ENCODE results near the gene MEGF11. TPM values are rescaled to one million over a fixed set of nuclear protein-coding genes. Genes with fewer than 3 reads are reported as not detected.

MEGF11 gene
- total and polyA plus RNA-seq, 4 donors = 6.2 to 20.3 (median 14.0) TPM

- no peaks in the 10 kb centered on the region for H3K9me3 ChIP-seq (ENCODE audit: control insufficient read depth, insufficient read depth, low read length)
- H3K27me3 ChIP-seq (ENCODE audit: control insufficient read depth, insufficient read depth, low read length) = no peaks in the 10 kb centered on the region
- DNase-seq (ENCODE audit: low read depth in 4 of 6, low spot score in 6 of 6) = no peak
- H3K36me3 ChIP-seq (ENCODE audit: control insufficient read depth, insufficient read depth, low read length) = no peaks in the 10 kb centered on the region
- H3K4me1 ChIP-seq (ENCODE audit: control insufficient read depth, insufficient read depth, low read length) = peaks cover 11% of the 10 kb centered on the region
- 89% methylated on average over 1 of the region's 1 CpG for WGBS (ENCODE audit: insufficient coverage)
- H3K4me3 ChIP-seq (ENCODE audit: low read depth, low read length) = no peak overlapping the region
- no peak overlapping the region for H3K27ac ChIP-seq (ENCODE audit: low read depth, low read length)
Measured at GRCh38 chr15:66241908-66242285, 11.7 kb downstream of the MEGF11 start.

- peak in 1 of 6 donors; percentile 33 for DNase-seq (ENCODE audit: low read depth in 4 of 6, low spot score in 6 of 6)
- Histone ChIP-seq H3K36me3 (ENCODE audit: control insufficient read depth, insufficient read depth, low read length) (no peaks in the 10 kb centered on the region), H3K4me1 (ENCODE audit: control insufficient read depth, insufficient read depth, low read length) (peaks cover 15% of the 10 kb centered on the region), H3K4me3 (ENCODE audit: low read depth, low read length) (no peak overlapping the region), H3K27me3 (ENCODE audit: control insufficient read depth, insufficient read depth, low read length) (no peaks in the 10 kb centered on the region), H3K27ac (ENCODE audit: low read depth, low read length) (no peak overlapping the region), H3K9me3 (ENCODE audit: control insufficient read depth, insufficient read depth, low read length) (no peaks in the 10 kb centered on the region)
- 58% methylated on average over 7 of the region's 12 CpGs for WGBS (ENCODE audit: insufficient coverage)
Measured at GRCh38 chr15:66241087-66241907, 12.3 kb downstream of the MEGF11 start.

- Histone ChIP-seq H3K27me3 (ENCODE audit: control insufficient read depth, insufficient read depth, low read length) (no peaks in the 10 kb centered on the region), H3K27ac (ENCODE audit: low read depth, low read length) (no peak overlapping the region), H3K4me3 (ENCODE audit: low read depth, low read length) (no peak overlapping the region), H3K9me3 (ENCODE audit: control insufficient read depth, insufficient read depth, low read length) (no peaks in the 10 kb centered on the region), H3K4me1 (ENCODE audit: control insufficient read depth, insufficient read depth, low read length) (peaks cover 15% of the 10 kb centered on the region), H3K36me3 (ENCODE audit: control insufficient read depth, insufficient read depth, low read length) (no peaks in the 10 kb centered on the region)
- DNase-seq (ENCODE audit: low read depth in 4 of 6, low spot score in 6 of 6) = no peak
- WGBS (ENCODE audit: insufficient coverage) = 92% methylated on average over 9 of the region's 9 CpGs
Measured at GRCh38 chr15:66240240-66240794, 13.2 kb downstream of the MEGF11 start.

- Histone ChIP-seq H3K4me3 (ENCODE audit: low read depth, low read length) (no peak overlapping the region), H3K27me3 (ENCODE audit: control insufficient read depth, insufficient read depth, low read length) (no peaks in the 10 kb centered on the region), H3K36me3 (ENCODE audit: control insufficient read depth, insufficient read depth, low read length) (no peaks in the 10 kb centered on the region), H3K4me1 (ENCODE audit: control insufficient read depth, insufficient read depth, low read length) (peaks cover 15% of the 10 kb centered on the region), H3K9me3 (ENCODE audit: control insufficient read depth, insufficient read depth, low read length) (no peaks in the 10 kb centered on the region), H3K27ac (ENCODE audit: low read depth, low read length) (no peak overlapping the region)
- DNase-seq (ENCODE audit: low read depth in 4 of 6, low spot score in 6 of 6) = no peak
- 90% methylated on average over 4 of the region's 4 CpGs for WGBS (ENCODE audit: insufficient coverage)
Measured at GRCh38 chr15:66239514-66239913, 14.0 kb downstream of the MEGF11 start.

- no peaks in the 10 kb centered on the region for H3K27me3 ChIP-seq (ENCODE audit: control insufficient read depth, insufficient read depth, low read length)
- no peaks in the 10 kb centered on the region for H3K36me3 ChIP-seq (ENCODE audit: control insufficient read depth, insufficient read depth, low read length)
- WGBS (ENCODE audit: insufficient coverage) = 83% methylated on average over 4 of the region's 5 CpGs
- H3K4me3 ChIP-seq (ENCODE audit: low read depth, low read length) = no peak overlapping the region
- H3K4me1 ChIP-seq (ENCODE audit: control insufficient read depth, insufficient read depth, low read length) = peaks cover 15% of the 10 kb centered on the region
- no peak overlapping the region for H3K27ac ChIP-seq (ENCODE audit: low read depth, low read length)
- no peak for DNase-seq (ENCODE audit: low read depth in 4 of 6, low spot score in 6 of 6)
- H3K9me3 ChIP-seq (ENCODE audit: control insufficient read depth, insufficient read depth, low read length) = no peaks in the 10 kb centered on the region
Measured at GRCh38 chr15:66238318-66238717, 15.2 kb downstream of the MEGF11 start.

GRCh38 chr15:66237513-66238235 lies 15.9 kb downstream of the MEGF11 start:
- no peaks in the 10 kb centered on the region for H3K36me3 ChIP-seq (ENCODE audit: control insufficient read depth, insufficient read depth, low read length)
- H3K9me3 ChIP-seq (ENCODE audit: control insufficient read depth, insufficient read depth, low read length) = no peaks in the 10 kb centered on the region
- no peaks in the 10 kb centered on the region for H3K27me3 ChIP-seq (ENCODE audit: control insufficient read depth, insufficient read depth, low read length)
- 80% methylated on average over 2 of the region's 10 CpGs for WGBS (ENCODE audit: insufficient coverage)
- peaks cover 15% of the 10 kb centered on the region for H3K4me1 ChIP-seq (ENCODE audit: control insufficient read depth, insufficient read depth, low read length)
- no peak overlapping the region for H3K4me3 ChIP-seq (ENCODE audit: low read depth, low read length)
- no peak for DNase-seq (ENCODE audit: low read depth in 4 of 6, low spot score in 6 of 6)
- no peak overlapping the region for H3K27ac ChIP-seq (ENCODE audit: low read depth, low read length)

- DNase-seq (ENCODE audit: low read depth in 4 of 6, low spot score in 6 of 6) = no peak
Measured at GRCh38 chr15:66236806-66237375, 16.7 kb downstream of the MEGF11 start.

GRCh38 chr15:66235866-66236265 lies 17.7 kb downstream of the MEGF11 start:
- Histone ChIP-seq H3K9me3 (ENCODE audit: control insufficient read depth, insufficient read depth, low read length) (no peaks in the 10 kb centered on the region), H3K27ac (ENCODE audit: low read depth, low read length) (no peak overlapping the region), H3K36me3 (ENCODE audit: control insufficient read depth, insufficient read depth, low read length) (no peaks in the 10 kb centered on the region), H3K4me3 (ENCODE audit: low read depth, low read length) (no peak overlapping the region), H3K27me3 (ENCODE audit: control insufficient read depth, insufficient read depth, low read length) (no peaks in the 10 kb centered on the region), H3K4me1 (ENCODE audit: control insufficient read depth, insufficient read depth, low read length) (peaks cover 22% of the 10 kb centered on the region)
- no peak for DNase-seq (ENCODE audit: low read depth in 4 of 6, low spot score in 6 of 6)
- WGBS (ENCODE audit: insufficient coverage) = 88% methylated on average over 2 of the region's 2 CpGs

More at GRCh38 chr15:66236806-66237375, 16.7 kb downstream of the MEGF11 start:
- no peak overlapping the region for H3K27ac ChIP-seq (ENCODE audit: low read depth, low read length)
- no peaks in the 10 kb centered on the region for H3K36me3 ChIP-seq (ENCODE audit: control insufficient read depth, insufficient read depth, low read length)
- H3K4me3 ChIP-seq (ENCODE audit: low read depth, low read length) = no peak overlapping the region
- peaks cover 15% of the 10 kb centered on the region for H3K4me1 ChIP-seq (ENCODE audit: control insufficient read depth, insufficient read depth, low read length)
- WGBS (ENCODE audit: insufficient coverage) = 61% methylated on average over 9 of the region's 12 CpGs
- H3K9me3 ChIP-seq (ENCODE audit: control insufficient read depth, insufficient read depth, low read length) = no peaks in the 10 kb centered on the region
- no peaks in the 10 kb centered on the region for H3K27me3 ChIP-seq (ENCODE audit: control insufficient read depth, insufficient read depth, low read length)

- H3K4me3 ChIP-seq (ENCODE audit: low read depth, low read length) = no peak overlapping the region
- H3K4me1 ChIP-seq (ENCODE audit: control insufficient read depth, insufficient read depth, low read length) = peaks cover 22% of the 10 kb centered on the region
- H3K36me3 ChIP-seq (ENCODE audit: control insufficient read depth, insufficient read depth, low read length) = no peaks in the 10 kb centered on the region
- no peak overlapping the region for H3K27ac ChIP-seq (ENCODE audit: low read depth, low read length)
- DNase-seq (ENCODE audit: low read depth in 4 of 6, low spot score in 6 of 6) = no peak
- no peaks in the 10 kb centered on the region for H3K27me3 ChIP-seq (ENCODE audit: control insufficient read depth, insufficient read depth, low read length)
- no peaks in the 10 kb centered on the region for H3K9me3 ChIP-seq (ENCODE audit: control insufficient read depth, insufficient read depth, low read length)
- 68% methylated on average over 9 of the region's 9 CpGs for WGBS (ENCODE audit: insufficient coverage)
Measured at GRCh38 chr15:66234798-66235197, 18.8 kb downstream of the MEGF11 start.
